Neural cell (in vitro differentiated cells): ENCODE data around the gene ZCCHC18. TPM values are rescaled to one million over a fixed set of nuclear protein-coding genes. Genes with fewer than 3 reads are reported as not detected.

Source experiments
- H2AFZ ChIP-seq: fragments of 200-600, 300-800 bp; sonication (generic), shearing (Covaris generic); 2 replicates; pipeline ENCODE4 v1.6.0; 2014; ENCODE audit warnings: low read depth, mild to moderate bottlenecking, antibody characterized with exemption, low read length, moderate library complexity
- H3F3A ChIP-seq: fragments of 200-600 bp; shearing (Covaris generic); 2 replicates; pipeline ENCODE4 v1.6.1; 2016; ENCODE audit warnings: mild to moderate bottlenecking, moderate library complexity, mixed read lengths, antibody characterized with exemption, low read length; ENCODE audit not compliant: insufficient read depth, poor library complexity, severe bottlenecking
- H3K27ac ChIP-seq: fragments of 200-600, 300-800 bp; sonication (generic), shearing (Covaris generic); 2 replicates; pipeline ENCODE4 v1.5.1; 2014; ENCODE audit warnings: mild to moderate bottlenecking, low read length, moderate library complexity
- H3K27me3 ChIP-seq: fragments of 300-800, 200-600 bp; sonication (generic), shearing (Covaris generic); 2 replicates; pipeline ENCODE4 v1.6.0; 2014; ENCODE audit warnings: mild to moderate bottlenecking, low read depth, low read length, moderate library complexity; ENCODE audit not compliant: insufficient read depth
- H3K36me3 ChIP-seq: fragments of 300-800, 200-600 bp; sonication (generic), shearing (Covaris generic); 2 replicates; pipeline ENCODE4 v1.5.1; 2014; ENCODE audit warnings: mild to moderate bottlenecking, antibody characterized with exemption, low read length, moderate library complexity; ENCODE audit not compliant: insufficient read depth
- H3K4me2 ChIP-seq: fragments of 300-800, 200-600 bp; sonication (generic), shearing (Covaris generic); 2 replicates; pipeline ENCODE4 v1.6.0; 2014; ENCODE audit warnings: mild to moderate bottlenecking, low read length
- H3K4me3 ChIP-seq: fragments of 300-800, 200-600 bp; sonication (generic), shearing (Covaris generic); 2 replicates; pipeline ENCODE4 v1.5.1; 2014; ENCODE audit warnings: mild to moderate bottlenecking, low read length, moderate library complexity
- H3K79me2 ChIP-seq: fragments of 200-600 bp; shearing (Covaris generic); replicated peaks from 2 replicates; pipeline ENCODE4 v1.6.0; 2014; ENCODE audit warnings: mild to moderate bottlenecking, low read length, moderate library complexity; ENCODE audit not compliant: insufficient read depth
- H3K9ac ChIP-seq: fragments of 300-800, 200-600 bp; sonication (generic), shearing (Covaris generic); 2 replicates; pipeline ENCODE4 v1.6.1; 2016; ENCODE audit warnings: mild to moderate bottlenecking, low read length, mixed read lengths
- H3K9me2 ChIP-seq: fragments of 200-600 bp; shearing (Covaris generic); 2 replicates; pipeline ENCODE4 v1.6.1; 2016; ENCODE audit warnings: mild to moderate bottlenecking, low read length, mixed read lengths; ENCODE audit not compliant: insufficient read depth
- H3K9me3 ChIP-seq: fragments of 200-600, 300-800 bp; sonication (generic), shearing (Covaris generic); 2 replicates; pipeline ENCODE4 v1.6.1; 2016; ENCODE audit warnings: mild to moderate bottlenecking, mixed run types, low read length, moderate library complexity, mixed read lengths
- H4K20me1 ChIP-seq: fragments of 200-600 bp; shearing (Covaris generic); 2 replicates; pipeline ENCODE4 v1.6.1; 2016; ENCODE audit warnings: mild to moderate bottlenecking, mixed run types; ENCODE audit not compliant: insufficient read depth
- CTCF ChIP-seq: fragments of 450-650 bp; IDR thresholded peaks from 2 replicates; pipeline ENCODE4 v1.5.1; 2014; ENCODE audit warnings: antibody characterized with exemption, mild to moderate bottlenecking, moderate library complexity; ENCODE audit not compliant: poor library complexity, severe bottlenecking
- EP300 ChIP-seq: fragments of 450-650 bp; conservative IDR thresholded peaks from 2 replicates; pipeline ENCODE4 v1.6.1; 2014; ENCODE audit warnings: antibody characterized with exemption, mild to moderate bottlenecking, moderate library complexity; ENCODE audit not compliant: poor library complexity, severe bottlenecking
- EZH2 ChIP-seq: fragments of 200-600, 300-800 bp; shearing (Covaris generic), sonication (generic); IDR thresholded peaks from 2 replicates; pipeline ENCODE4 v1.6.1; 2014; ENCODE audit warnings: antibody characterized with exemption, low read length, borderline replicate concordance, mild to moderate bottlenecking; ENCODE audit not compliant: insufficient read depth, poor library complexity, severe bottlenecking
- MXI1 ChIP-seq: fragments of 450-650 bp; conservative IDR thresholded peaks from 2 replicates; pipeline ENCODE4 v1.6.1; 2014; ENCODE audit warnings: antibody characterized with exemption, mild to moderate bottlenecking; ENCODE audit not compliant: poor library complexity, severe bottlenecking
- POLR2AphosphoS5 ChIP-seq: IDR thresholded peaks from 2 replicates; pipeline ENCODE4 v1.6.1; 2012
- RAD21 ChIP-seq: fragments of 450-650 bp; conservative IDR thresholded peaks from 2 replicates; pipeline ENCODE4 v1.6.1; 2014; ENCODE audit warnings: antibody characterized with exemption, mild to moderate bottlenecking, moderate library complexity
- REST ChIP-seq: IDR thresholded peaks from 2 replicates; pipeline ENCODE4 v1.6.1; 2012; ENCODE audit warnings: borderline replicate concordance
- SMC3 ChIP-seq: fragments of 450-650 bp; conservative IDR thresholded peaks from 2 replicates; pipeline ENCODE4 v1.6.1; 2014; ENCODE audit warnings: antibody characterized with exemption, mild to moderate bottlenecking, moderate library complexity; ENCODE audit not compliant: poor library complexity
- TAF1 ChIP-seq: IDR thresholded peaks from 2 replicates; pipeline ENCODE4 v1.6.1; 2012; ENCODE audit warnings: low read depth
- polyA plus RNA-seq: library from polyadenylated mRNA; depleted of rRNA; stranded (reverse); fragments of >200 nt; gene quantifications from 2 replicates; pipeline ENCODE4 v1.2.3, GENCODE V29; 2014

The ZCCHC18 gene
- polyA plus RNA-seq, 1 donor from 2014 or later, result 70.0 TPM

GRCh38 chrX:104137496-104137895, 25.2 kb downstream of the ZCCHC18 start:
- Histone ChIP-seq H3K9me3 (no peaks in the 10 kb centered on the region), H3K27me3 (no peaks in the 10 kb centered on the region), H3K27ac (no peak overlapping the region), H3K79me2 (no peaks in the 10 kb centered on the region), H3K9me2 (no peaks in the 10 kb centered on the region), H3K4me3 (no peak overlapping the region), H3K4me2 (no peak overlapping the region), H2AFZ (no peak overlapping the region), H3K9ac (no peak overlapping the region), H4K20me1 (no peaks in the 10 kb centered on the region), H3F3A (no peaks in the 10 kb centered on the region), H3K36me3 (no peaks in the 10 kb centered on the region)
- TF ChIP-seq EP300, result no peak

- TF ChIP-seq RAD21 (no peak), CTCF (no peak), EP300 (no peak), REST (no peak), MXI1 (no peak), EZH2 (no peak), POLR2AphosphoS5 (no peak), SMC3 (no peak), TAF1 (no peak)
- H3K9me3 ChIP-seq, result no peaks in the 10 kb centered on the region
- no peaks in the 10 kb centered on the region for H4K20me1 ChIP-seq
- H3K27ac ChIP-seq, result no peak overlapping the region
- no peak overlapping the region for H3K4me2 ChIP-seq
- no peaks in the 10 kb centered on the region for H3K36me3 ChIP-seq
- no peak overlapping the region for H2AFZ ChIP-seq
- H3K79me2 ChIP-seq, result no peaks in the 10 kb centered on the region
- H3K27me3 ChIP-seq, result no peaks in the 10 kb centered on the region
- H3K9ac ChIP-seq, result no peak overlapping the region
- H3K9me2 ChIP-seq, result no peaks in the 10 kb centered on the region
- no peaks in the 10 kb centered on the region for H3F3A ChIP-seq
- H3K4me3 ChIP-seq, result no peak overlapping the region
These were observed 28.9 kb downstream of the ZCCHC18 start for GRCh38 chrX:104141087-104141760.
